Inflammatory macrophage treated with lipopolysaccharide for 1 hour (primary cell): Measurements from ENCODE around the gene TMEM204.

Experiments
- DNase-seq, 2 donors: peaks; one replicate each; pipeline ENCODE4 v3.0.0-alpha.2; 2020 to 2022

Gene TMEM204

DNA sequence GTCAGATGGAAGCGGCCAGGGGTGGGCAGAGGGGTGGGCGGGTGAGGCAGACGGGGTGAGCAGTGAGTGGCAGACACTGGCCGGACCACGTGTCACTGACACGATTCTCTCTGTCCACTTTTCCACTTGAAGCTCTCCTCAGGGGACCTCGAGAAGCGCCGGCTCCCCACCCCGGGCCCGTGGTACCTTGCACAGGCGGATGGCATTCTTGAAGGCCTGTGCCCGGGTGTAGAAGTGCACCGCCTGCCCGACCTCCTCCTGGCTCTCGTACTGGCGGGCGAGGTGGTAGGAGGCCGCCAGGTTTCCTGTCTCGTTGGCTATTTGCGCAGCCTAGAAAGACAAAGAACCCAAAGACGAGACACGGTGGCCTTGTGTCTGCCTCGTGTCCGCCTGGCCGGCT lies 9.1 kb upstream of the TMEM204 start:
- DNase-seq = no peak

DNA sequence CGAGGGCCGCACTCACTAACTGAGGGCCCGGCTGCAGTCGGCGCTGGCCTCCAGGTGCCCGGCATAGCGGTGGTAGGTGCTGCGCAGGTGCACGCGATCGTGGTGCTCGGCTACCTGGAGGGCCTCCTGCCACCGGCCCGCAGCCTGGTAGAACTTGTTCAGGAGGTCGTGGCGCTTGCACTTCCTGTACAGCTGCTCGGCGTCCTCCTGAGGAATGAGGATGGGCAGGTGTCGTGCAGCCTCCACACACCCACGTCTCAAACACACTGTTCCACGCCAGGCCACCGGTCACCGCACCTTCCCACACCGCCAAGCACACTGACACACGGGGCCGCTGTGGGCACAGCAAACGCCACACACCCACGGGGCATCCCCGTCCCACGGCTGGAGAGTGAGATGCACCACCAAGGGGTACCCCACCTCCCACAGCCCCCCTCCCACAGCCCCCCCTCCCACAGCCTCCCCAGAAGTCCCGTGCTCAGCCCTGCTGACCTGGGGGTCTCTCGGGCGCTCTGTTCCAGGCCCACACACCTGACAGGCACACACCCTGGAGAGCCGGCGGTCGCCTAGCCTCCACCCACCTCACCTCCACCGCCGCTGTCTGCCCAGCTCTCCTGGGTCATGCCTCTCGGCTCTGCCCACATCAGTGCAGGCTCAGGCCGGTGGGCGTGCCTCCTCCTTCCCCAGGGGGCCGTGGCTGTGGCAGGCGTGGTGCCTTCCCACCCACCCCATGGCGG lies 7.4 kb upstream of the TMEM204 start:
- DNase-seq = no peak

DNA sequence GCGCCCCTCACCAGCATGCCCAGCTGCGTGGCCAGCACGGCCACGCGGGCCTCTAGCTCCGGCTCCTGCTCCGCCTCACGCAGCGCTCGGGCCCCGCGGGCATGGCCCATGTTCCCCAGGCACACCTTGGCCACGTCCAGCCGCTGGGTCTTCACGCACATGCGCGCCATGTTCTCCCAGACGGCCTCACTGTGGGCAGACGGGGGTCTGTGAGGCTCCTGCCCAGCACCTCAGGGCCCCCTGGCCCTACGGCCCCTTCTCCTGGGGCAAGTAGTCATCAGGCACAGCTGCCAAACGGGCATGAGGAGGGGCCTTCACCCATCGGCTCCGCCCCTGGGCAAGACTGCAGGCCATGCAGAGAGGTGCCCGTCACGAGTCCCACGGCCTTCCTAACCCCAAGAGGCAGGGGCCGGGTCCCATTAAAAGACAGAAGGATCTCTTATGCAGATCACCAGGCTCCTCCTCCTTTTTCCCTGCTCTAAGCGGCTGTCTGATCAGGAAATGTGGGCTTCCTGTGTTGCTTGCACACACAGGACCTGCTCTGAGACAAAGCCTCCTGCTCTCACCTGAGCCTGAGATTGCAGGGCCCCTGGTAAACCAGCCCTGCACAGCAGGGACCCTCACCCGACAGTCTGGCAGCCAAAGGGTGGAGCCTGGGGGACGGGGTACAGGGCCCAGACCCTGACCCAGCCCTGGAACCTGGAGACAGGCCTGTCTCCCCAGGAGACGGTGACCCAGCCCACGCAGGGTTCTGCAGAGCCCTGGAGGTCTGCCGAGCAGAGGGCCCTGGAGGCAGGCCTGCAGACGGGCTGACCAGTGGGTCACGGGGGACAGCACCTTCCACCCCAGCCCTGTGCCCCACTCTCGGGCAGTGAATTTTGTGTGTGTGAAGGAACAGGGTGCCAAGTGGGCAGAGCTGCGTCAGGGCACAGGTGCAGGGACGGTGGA lies 6.6 kb upstream of the TMEM204 start:
- no peak for DNase-seq

DNA sequence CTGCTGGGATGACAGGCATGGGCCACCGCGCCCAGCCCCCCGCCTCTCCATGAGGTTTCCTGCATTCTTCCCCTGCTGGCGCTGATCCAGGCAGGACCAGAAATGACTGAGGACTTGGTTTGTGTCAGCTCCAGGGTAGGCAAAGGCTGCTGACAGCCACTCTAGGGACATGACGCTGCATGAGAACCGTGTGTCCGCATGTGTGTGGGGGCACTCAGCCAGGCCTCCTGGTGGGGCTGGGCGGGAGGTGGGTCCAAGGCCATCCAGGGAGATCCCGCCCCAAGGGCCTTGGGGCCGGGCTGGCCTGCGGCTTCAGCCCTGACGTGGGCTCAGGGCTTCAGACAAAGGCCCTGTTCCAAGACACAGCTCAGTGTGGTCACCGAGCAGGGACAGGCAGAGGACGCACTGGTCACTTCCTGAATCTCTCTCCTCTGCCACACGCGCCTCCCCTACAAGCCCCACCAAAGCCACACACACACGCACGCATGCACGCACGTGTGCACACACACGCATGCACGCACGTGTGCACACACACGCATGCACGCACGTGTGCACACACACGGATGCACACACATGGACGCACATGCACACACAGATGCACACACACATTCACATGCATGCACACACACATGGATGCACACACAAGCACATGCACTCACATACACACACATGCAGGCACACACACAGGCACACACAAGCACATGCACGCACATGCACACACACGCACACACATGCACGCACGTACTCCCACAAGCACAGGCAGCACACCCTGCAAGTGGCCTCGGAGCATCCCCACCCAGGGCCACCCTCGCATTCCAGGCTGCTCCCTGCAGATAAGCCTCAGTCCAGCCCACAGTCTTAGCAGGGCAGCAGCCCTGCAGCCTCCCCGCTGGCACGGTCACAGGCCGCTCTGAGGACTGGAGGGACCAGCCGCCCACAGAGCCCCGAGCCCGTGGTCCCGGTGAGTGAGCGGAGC lies 5.3 kb upstream of the TMEM204 start:
- no peak for DNase-seq

DNA sequence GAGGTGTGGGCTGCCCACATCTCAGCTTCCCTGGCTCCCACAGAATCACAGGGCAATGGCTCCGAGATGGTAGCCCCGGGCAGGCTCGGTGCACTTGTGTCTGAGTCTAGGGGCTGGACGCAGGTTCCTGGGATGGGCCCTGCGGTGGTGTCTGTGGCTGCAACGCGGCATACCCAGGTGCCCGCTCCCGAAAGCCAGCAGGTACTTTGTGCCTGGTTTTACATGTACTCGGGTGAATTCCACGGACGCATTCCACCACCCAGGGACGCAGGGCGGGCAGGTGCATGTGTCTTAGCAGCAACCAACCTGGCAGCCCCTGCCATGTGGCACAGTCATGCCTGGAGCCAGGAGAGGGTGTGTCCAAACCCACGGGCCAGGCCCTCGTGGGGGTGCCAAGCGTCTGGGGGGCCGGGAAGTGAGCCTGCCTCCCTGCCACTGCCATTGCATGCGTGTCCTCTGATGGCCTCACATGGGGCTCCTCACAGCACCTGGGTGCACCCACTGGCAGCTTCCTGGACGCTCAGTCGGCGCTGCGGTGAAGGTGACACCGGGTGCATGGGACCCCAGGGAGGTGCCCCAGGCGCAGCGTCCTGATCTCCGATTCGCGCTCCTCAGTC lies 4.4 kb upstream of the TMEM204 start:
- no peak for DNase-seq

DNA sequence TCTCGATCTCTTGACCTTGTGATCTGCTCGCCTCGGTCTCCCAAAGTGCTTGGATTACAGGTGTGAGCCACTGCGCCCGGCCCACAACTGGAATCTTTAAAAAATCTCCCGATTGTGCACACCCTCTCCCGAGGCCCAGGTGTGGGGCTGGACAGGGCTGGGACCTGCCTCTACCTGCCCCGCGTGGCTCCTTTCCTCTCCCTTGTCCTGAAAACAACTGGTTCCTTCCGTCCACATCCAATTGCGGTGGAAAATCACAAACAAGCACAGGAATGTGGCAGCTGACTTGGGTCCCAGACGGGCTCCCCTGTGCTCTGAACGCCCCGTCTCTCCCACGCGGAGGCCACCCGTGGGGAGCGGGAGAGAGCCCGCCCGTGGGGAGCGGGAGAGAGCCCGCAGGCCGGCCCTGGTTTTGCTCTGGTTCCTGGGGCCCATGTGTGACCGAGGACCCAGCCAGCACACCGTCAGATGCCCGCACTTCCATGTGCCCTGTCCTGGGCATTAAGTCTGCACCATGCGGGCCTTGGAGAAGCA lies 3.0 kb upstream of the TMEM204 start:
- DNase-seq = no peak

DNA sequence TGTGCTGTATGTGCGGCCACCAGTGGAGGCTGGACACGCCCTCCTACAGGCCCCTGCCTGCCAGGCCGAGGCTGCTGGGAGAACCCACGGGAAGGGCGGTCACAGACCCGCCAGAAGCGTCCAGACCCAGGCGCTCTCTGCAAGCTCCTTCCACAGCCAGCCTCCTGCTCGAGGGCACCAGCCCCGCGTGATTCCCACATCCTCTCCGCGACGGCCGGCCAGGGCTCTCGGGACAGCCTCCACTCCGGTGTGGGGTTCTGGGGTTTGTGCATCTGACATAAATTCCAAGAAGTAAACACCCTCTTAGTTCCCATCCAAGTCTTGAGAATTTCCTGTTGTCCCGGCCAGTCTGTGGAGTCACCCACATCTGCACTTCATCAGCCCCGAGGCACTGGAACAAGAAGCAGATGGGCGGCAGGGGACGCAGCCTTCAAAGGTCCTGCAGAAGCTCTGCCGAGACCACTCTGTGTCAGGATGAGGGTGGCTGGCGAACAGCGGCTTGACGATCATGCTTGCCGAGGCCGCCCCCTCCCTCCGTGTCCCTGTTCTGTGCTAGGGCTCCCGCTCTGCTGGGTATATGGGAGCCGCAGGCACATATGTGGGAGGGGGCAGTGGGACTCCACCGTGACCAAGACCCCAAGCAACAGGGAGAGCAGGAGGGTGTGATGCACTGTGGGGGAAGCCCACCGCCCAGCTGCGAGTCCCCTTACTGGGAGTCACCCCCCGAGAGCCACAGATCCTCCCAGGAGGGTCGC lies 2.4 kb upstream of the TMEM204 start:
- no peak for DNase-seq

DNA sequence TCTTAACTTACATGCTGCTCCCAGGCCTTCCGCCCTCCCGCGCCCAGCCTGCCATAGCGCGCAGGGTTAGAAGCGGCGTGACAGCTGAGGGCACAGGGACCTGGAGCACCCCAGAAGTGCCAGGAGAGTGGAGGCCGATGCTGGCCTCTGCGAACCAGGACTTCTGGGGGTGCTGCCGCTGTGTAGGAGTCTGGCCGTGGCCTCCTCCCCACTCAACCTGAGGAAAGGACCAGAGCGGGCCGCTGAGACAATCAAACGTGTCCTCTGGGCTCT lies 1.9 kb upstream of the TMEM204 start:
- DNase-seq = no peak

DNA sequence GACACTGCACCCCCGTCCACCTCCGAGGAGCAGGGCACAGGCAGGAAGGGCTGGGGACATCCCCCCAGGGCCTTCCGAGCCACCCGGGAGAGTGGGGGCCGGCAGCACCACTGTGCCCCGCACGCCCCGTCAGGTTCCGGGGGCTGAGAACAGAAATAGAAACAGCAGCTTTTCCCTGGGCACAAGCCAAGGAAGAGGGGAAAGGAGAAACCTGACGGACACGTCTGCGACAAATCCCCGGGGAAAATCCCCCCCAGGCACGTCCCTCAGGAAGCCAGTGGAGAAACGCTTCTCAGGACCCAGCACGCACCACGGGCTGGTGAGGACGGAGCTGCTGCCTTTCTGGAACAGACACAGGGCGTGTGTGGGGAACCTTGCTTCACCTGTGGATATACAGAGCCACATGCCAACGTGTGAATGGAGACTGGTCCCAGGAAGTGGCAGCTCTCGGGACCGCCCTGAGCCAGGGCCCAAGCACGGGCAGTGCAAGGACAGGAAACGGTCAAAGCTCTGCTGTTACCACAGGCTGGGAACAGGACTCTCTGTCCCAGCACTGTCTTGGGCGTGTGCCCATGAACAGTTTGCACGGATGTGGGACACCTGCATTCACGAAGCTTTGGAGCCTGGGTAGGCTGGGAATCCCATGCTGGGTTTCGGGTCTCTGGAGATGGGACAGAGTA lies 1.2 kb upstream of the TMEM204 start:
- DNase-seq = no peak

DNA sequence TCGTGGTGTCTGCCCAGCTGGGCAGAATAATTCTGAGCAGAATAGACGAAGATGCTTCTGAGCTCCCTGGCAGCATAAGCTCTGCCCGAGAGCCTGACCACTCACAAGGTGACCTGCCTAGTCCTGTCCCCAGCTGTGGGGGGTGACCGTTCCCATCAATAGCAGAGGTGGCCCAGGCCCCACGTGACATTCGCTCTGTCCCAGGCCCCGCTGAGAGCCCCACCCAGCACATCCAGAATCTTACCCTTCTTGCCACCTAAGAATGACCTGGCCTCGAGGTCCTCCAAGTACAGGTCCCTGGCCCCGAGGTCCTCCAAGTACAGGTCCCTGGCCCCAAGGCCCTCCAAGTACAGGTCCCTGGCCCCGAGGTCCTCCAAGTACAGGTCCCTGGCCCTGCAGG lies 695 bp upstream of the TMEM204 start:
- no peak for DNase-seq

DNA sequence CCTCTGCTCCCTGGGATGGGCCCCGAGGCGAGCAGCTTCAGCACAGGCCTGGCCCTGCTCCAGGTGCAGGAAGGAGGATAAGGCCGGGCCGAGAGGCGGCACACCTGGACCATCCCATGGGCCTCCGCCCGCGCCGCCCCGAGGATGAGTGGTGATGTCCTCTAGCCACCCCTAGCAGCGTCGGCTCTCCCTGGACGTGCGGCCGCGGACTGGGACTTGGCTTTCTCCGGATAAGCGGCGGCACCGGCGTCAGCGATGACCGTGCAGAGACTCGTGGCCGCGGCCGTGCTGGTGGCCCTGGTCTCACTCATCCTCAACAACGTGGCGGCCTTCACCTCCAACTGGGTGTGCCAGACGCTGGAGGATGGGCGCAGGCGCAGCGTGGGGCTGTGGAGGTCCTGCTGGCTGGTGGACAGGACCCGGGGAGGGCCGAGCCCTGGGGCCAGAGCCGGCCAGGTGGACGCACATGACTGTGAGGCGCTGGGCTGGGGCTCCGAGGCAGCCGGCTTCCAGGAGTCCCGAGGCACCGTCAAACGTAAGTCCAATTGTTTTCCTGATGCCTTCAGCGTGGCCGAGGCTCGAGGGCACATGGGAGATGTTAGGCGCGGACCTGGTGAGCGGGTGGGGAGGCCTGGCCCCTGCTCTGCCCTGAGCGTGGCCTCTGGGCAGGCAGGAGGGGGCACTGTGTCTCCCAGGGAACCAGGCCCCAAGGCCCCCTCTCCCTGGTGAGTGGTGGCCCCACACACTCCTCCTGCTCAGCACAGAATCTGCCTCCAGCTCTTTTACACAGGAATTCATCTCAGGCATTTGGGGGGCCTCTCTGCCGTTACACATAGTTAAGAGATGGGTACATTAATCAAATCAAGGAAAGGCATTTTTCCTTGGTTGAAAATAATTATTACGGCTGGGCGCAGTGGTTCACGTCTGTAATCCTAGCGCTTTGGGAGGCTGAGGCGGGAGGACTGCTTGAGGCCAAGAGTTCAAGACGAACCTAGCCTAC lies 855 bp downstream of the TMEM204 start:
- no peak for DNase-seq

DNA sequence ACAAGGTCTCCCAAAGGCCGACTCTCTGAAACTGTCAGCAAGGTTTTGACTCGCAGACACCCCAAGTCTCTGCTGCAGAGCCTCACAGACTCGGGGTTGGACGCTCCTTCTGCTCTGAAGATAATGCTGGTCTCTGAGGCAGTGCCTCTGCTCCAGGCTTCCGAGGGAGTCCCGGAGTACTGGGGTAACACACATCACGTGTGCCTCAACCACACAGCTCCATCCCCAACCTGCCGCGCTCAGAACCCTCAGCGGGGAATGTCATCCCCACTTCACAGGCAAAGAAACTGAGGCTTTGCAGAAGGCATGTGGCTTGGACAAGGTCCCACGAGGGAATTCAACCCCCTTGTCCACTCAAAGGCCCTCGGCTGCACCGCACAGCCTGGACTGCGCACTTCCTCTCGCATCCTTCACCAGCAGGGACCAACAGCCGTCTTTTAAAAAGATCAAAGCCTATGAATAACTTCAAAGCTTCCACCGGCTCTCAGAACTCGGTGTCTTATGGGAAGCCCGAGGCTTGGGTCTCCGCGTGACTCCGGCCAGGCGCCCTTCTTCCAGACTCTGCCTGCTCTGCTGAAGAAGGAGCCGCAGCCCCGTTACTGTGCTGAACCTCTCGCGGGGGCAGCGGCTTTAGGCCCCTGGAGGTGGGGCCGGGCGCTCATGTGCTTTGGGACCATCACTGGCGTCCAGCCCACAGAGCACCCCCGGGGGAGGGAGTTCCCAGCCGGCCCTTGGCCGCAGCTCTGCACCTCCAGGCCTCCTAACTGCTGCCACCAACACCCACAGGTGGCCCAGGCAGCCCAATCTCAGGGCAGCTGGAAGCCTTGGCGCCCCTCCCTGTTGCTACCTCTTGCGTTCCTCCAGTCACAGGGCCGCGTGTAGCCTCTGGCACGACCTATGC lies 2.2 kb downstream of the TMEM204 start:
- DNase-seq = no peak

DNA sequence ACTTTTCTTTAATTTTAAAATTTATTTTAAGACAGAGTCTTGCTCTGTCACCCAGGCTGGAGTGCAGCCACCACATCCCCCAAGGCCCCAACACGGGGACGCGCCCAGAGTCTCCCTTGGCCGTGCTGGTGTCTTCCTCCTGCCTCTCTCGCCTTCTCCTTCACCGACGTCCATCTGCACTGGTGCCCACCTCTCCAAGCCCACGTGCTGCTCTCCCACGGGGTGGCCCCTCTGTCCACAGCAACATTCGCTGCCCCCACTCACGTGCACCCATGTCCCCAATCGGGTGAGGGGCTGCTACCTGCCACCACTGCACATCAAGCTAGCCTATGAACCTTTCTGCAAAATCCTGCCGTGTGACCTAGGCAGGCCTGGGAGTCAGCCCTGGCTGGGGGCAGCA lies 3.1 kb downstream of the TMEM204 start:
- DNase-seq = no peak

DNA sequence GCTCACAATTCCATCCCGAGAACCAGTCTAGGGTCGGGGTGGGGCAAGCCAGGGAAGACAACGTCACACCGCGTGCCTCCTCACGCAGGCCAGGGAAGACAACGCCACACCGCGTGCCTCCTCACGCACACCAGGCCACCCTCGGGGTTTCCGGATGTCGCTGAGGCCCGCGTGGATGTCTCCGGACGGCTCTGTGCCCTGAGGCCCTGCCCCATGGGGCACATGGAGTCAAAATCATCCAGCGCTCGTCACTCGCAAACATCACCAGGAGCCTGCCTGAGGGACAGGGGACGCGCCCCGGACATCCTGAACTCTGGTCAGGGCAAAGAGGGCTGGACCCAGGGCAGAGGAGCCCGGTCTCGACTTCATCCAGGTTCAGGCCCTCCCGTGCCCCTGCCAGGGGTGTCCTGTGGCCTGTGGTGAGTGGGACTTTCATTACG lies 3.7 kb downstream of the TMEM204 start:
- DNase-seq = no peak

DNA sequence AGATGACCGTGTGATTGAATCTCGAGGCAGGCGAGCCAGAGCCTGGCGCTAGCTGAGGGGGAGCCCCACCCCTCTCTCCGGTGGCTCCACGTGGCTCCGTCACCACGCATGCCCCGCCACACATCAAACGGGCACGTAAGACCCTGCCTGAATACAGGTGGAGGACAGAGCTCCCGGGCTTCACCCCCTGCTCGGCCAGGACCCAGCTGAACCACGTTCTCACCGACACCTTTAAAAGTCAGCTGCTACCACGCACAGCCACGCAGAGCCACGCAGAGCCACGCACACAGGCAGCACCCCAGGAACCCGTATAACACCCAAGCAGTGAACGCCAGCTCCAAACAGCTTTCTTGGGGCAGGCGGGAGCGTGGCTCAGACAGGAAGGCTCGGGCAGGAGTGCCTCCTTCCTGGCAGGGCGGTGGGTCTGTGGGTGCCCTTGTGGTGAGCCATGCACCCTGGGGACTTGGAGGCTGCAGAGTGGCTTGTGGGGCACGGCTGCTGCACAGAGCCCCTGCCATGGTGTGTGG lies 4.4 kb downstream of the TMEM204 start:
- DNase-seq = no peak

DNA sequence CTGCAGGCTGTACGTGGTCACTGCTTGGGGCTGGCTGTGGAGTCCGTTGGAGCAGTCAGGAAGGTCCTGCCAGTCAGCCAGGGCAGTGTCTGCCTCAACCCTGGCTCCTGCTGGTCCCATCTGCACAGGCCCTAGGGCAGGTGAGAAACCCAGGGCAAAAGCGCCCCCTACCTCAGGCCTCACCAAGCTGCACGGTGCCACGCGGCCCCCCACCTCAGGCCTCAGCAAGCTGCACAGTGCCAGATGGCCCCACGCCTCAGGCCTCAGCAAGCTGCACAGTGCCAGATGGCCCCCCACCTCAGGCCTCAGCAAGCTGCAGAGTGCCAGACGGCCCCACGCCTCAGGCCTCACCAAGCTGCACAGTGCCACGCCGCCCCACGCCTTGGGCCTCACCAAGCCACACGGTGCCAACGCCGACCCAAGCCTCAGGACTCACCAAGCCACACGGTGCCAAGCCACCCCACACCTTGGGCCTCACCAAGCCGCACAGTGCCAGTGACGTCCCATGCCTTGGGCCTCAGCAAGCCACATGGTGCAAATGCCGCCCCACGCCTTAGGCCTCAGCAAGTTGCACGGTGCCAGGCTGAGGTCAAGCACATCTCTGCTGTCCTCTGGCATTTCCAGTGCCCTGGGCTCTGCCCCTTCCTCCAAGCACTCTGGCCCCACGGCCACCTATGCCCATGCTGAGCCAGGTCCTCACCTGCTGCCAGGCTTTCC lies 5.5 kb downstream of the TMEM204 start:
- no peak for DNase-seq

DNA sequence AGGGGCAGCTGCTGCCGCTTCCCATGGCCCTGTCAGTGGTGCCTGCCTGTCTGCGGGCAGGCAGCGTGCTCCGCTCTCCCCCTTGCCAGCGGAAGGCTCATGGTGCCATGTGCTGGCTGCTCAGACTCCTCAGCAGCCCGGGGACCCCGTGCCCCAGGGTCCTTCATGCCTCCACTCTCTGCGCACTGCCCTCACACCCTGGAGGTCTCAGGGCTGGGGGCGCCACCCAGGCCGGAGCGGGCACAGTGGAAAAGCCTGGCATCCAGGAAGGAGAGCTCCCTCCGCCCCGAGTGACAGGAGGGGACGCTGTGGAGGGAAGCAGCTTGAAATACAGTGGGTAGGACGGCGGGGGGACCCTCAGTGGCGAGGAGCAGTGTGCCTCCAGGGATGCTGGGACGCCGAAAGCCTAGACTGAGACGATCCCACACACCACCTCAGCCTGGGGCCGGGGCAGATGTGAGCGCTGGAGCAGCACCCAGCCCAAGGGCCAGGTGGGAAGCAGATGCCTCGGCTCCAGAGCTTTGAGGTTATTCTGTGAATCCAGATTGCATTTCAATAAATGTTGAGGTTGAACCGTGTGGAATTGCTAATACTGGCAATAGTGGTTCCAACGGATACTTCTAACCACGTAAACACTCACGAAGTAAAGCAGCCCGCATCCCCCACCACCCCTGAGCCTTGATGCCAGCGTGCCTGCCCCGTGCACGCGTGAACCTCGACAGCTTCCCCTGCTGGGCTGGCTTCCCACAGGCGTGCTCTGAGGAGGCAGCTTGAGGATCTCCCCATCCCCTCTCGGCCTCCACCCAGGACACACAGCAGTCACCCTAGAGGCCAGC lies 6.5 kb downstream of the TMEM204 start:
- no peak for DNase-seq
